NB4 (cell line): ENCODE results near the gene EDEM3.

Experiments used
- CTCF ChIP-seq: IDR thresholded peaks from one replicate; pipeline ENCODE4 v1.5.1; 2012; ENCODE audit warnings: low read depth, low read length
- MYC ChIP-seq: IDR thresholded peaks from 2 replicates; pipeline ENCODE4 v1.6.1; 2011; ENCODE audit warnings: low read depth, low read length
- POLR2A ChIP-seq: IDR thresholded peaks from 2 replicates; pipeline ENCODE4 v1.6.1; 2011; ENCODE audit warnings: mild to moderate bottlenecking; ENCODE audit not compliant: insufficient read length; ENCODE audit errors: extremely low read depth

DNA sequence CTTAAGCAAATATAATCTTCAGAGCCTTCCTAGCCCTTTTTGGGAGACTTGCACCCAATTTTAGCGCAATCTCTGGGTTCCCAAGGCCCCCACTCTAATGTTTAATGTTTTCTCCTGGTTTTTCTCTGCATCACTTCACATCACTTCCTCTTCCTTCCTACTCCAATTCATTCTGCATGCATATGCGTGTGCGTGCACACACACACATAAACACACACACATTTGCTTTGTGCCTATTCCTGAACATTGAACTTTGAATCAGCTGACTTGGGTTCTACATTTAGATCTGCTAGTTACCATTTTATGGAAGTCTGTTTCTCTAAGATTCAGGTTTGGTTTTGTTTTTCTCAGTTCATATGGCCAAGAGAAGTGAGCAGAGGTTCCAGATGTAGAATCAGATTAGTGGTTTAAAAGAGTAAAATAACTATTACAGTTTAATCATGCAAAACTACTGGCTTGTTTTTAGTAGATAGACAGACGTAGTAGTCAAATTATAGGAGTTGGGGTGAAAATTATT, 7.4 kb upstream of the EDEM3 start:
- no peak for TF ChIP-seq CTCF
- no peak for TF ChIP-seq POLR2A
- TF ChIP-seq MYC = no peak
